Measurements from ENCODE around the gene SCN2A.

Gene SCN2A

DNA sequence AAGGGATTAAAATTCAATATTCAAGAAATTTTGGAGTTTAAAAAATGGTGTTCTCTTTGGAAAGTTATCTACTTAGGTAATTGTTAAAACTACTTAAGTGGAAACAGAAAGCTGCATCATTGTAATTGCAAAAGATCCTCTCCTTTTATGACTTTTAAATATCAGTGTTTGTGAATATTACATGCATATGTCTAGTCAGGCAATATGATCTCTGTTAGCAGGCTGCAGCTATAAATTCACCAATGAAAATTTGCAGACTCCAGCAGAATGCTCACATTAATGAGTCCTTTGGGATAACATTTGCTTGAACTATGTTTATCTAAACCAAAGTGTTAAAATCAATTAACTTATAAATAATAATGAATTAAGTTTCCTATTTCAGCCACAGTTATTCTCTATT, 171.1 kb downstream of the SCN2A start:
- H3K9me3 ChIP-seq (ENCODE audit: control insufficient read depth in 2 of 2, low read length in 2 of 2) = no peaks in the 10 kb centered on the region

GRCh38 chr2:165414187-165414586, 175.0 kb downstream of the SCN2A start:
- H3K4me3 ChIP-seq (ENCODE audit: low read length in 2 of 2) = no peak overlapping the region
- no peaks in the 10 kb centered on the region for H3K36me3 ChIP-seq (ENCODE audit: control insufficient read depth in 2 of 2, insufficient read depth in 2 of 2, low read length in 2 of 2)
- no peak overlapping the region for H3K27ac ChIP-seq (ENCODE audit: low read length)
- H3K4me1 ChIP-seq (ENCODE audit: control insufficient read depth, insufficient read depth, low read length) = no peaks in the 10 kb centered on the region
- no peak overlapping the region for H3K9ac ChIP-seq (ENCODE audit: low read length in 2 of 2)
- H3K9me3 ChIP-seq (ENCODE audit: control insufficient read depth in 2 of 2, low read length in 2 of 2) = no peaks in the 10 kb centered on the region
- no peaks in the 10 kb centered on the region for H3K27me3 ChIP-seq (ENCODE audit: control insufficient read depth in 1 of 2, insufficient read depth in 2 of 2, low read length in 2 of 2)

More for the DNA sequence above, 171.1 kb downstream of the SCN2A start:
- no peak overlapping the region for H3K9ac ChIP-seq (ENCODE audit: low read length in 2 of 2)
- H3K4me3 ChIP-seq (ENCODE audit: low read length in 2 of 2) = no peak overlapping the region
- H3K36me3 ChIP-seq (ENCODE audit: control insufficient read depth in 2 of 2, insufficient read depth in 2 of 2, low read length in 2 of 2) = no peaks in the 10 kb centered on the region
- H3K27me3 ChIP-seq (ENCODE audit: control insufficient read depth in 1 of 2, insufficient read depth in 2 of 2, low read length in 2 of 2) = peaks cover 0 to 5% of the 10 kb centered on the region in 2 donors
- H3K4me1 ChIP-seq (ENCODE audit: control insufficient read depth, insufficient read depth, low read length) = no peaks in the 10 kb centered on the region
- H3K27ac ChIP-seq (ENCODE audit: low read length) = no peak overlapping the region

DNA sequence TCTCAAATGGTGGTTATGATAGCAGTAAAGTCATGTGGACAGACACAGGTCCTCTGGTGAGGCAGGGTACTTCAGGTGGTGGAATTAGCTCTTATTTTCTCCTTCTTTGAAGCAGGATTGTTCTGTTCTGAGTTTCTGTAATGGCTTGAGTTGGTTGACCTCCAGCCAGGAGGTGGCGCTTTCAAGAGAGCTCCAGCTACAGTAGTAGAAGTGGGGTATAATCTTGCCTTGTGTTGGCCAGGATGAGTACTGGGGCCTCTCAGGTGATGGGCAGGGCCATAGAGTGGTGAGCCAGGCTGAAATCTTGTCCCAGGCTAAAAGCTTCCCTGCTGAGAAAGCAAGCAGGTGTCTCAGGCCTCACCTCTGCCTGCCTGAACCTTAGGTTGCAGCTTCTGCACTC, 177.8 kb downstream of the SCN2A start:
- Histone ChIP-seq H3K9ac (ENCODE audit: low read length in 2 of 2) (no peak overlapping the region), H3K36me3 (ENCODE audit: control insufficient read depth in 2 of 2, insufficient read depth in 2 of 2, low read length in 2 of 2) (no peaks in the 10 kb centered on the region), H3K27me3 (ENCODE audit: control insufficient read depth in 1 of 2, insufficient read depth in 2 of 2, low read length in 2 of 2) (no peaks in the 10 kb centered on the region), H3K4me1 (ENCODE audit: control insufficient read depth, insufficient read depth, low read length) (no peaks in the 10 kb centered on the region), H3K27ac (ENCODE audit: low read length) (no peak overlapping the region), H3K9me3 (ENCODE audit: control insufficient read depth in 2 of 2, low read length in 2 of 2) (no peaks in the 10 kb centered on the region), H3K4me3 (ENCODE audit: low read length in 2 of 2) (no peak overlapping the region)

DNA sequence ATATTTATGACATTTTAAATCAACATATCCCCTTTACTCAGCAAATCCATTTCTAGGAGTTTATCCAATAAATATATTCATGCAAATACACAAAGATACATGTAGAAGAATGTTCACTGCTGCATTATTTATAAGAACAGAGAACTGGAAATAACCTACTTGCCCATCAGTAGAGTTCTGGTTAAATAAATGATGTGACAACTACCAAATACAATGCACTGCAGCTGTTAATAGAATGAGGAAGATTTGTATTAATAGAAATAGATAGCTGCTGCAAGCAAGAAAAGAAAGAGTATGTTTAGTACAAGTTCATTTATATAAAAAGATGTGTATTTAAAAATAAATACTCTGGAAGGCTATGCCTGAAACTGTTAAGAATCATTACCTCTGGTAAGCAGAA, 181.0 kb downstream of the SCN2A start:
- Histone ChIP-seq H3K27me3 (ENCODE audit: control insufficient read depth in 1 of 2, insufficient read depth in 2 of 2, low read length in 2 of 2) (no peaks in the 10 kb centered on the region), H3K9ac (ENCODE audit: low read length in 2 of 2) (no peak overlapping the region), H3K4me1 (ENCODE audit: control insufficient read depth, insufficient read depth, low read length) (no peaks in the 10 kb centered on the region), H3K27ac (ENCODE audit: low read length) (no peak overlapping the region), H3K4me3 (ENCODE audit: low read length in 2 of 2) (no peak overlapping the region), H3K9me3 (ENCODE audit: control insufficient read depth in 2 of 2, low read length in 2 of 2) (peaks cover 0 to 5% of the 10 kb centered on the region in 2 donors), H3K36me3 (ENCODE audit: control insufficient read depth in 2 of 2, insufficient read depth in 2 of 2, low read length in 2 of 2) (no peaks in the 10 kb centered on the region)

DNA sequence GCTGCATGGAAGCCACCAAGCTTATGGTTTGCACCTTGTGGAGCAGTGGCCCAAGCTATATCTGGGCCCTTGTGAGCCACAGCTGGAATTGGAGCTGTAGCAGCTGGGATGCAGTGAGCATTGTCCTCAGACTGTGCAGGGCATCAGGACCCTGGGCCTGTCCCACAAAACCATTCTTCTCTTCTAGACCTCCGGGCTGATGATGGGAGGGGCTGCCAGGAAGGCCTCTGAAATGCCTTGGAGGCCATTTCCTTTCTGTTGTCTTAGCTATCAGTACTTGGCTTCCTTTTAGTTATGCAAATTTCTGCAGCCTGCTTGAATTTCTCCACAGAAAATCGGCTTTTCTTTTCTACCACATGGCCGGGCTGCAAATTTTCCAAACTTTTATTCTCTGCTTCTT, 183.9 kb downstream of the SCN2A start:
- Histone ChIP-seq H3K4me3 (ENCODE audit: low read length in 2 of 2) (no peak overlapping the region), H3K9ac (ENCODE audit: low read length in 2 of 2) (no peak overlapping the region), H3K9me3 (ENCODE audit: control insufficient read depth in 2 of 2, low read length in 2 of 2) (peaks cover 0 to 5% of the 10 kb centered on the region in 2 donors), H3K27me3 (ENCODE audit: control insufficient read depth in 1 of 2, insufficient read depth in 2 of 2, low read length in 2 of 2) (no peaks in the 10 kb centered on the region), H3K4me1 (ENCODE audit: control insufficient read depth, insufficient read depth, low read length) (no peaks in the 10 kb centered on the region), H3K27ac (ENCODE audit: low read length) (no peak overlapping the region), H3K36me3 (ENCODE audit: control insufficient read depth in 2 of 2, insufficient read depth in 2 of 2, low read length in 2 of 2) (no peaks in the 10 kb centered on the region)

DNA sequence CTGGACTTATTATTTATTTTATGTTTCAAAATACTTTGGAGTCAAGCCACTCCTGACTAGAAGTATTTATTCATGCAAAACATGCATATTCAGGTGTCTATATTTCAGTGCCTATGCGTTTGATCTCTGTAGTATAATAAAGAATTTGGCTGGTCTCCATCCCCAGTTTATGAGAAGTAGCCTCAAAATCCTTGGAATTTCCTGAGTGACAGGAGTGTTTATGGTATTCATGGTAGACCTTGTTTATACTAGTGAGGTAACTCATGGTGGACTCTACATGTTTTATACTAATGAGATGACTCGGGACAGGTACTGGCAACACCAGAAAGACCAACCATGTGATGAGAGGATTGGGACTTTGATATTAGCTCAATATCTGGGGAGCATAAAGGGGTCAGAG, 186.3 kb downstream of the SCN2A start:
- Histone ChIP-seq H3K36me3 (ENCODE audit: control insufficient read depth in 2 of 2, insufficient read depth in 2 of 2, low read length in 2 of 2) (no peaks in the 10 kb centered on the region), H3K4me1 (ENCODE audit: control insufficient read depth, insufficient read depth, low read length) (no peaks in the 10 kb centered on the region), H3K4me3 (ENCODE audit: low read length in 2 of 2) (no peak overlapping the region), H3K9ac (ENCODE audit: low read length in 2 of 2) (no peak overlapping the region), H3K27me3 (ENCODE audit: control insufficient read depth in 1 of 2, insufficient read depth in 2 of 2, low read length in 2 of 2) (no peaks in the 10 kb centered on the region), H3K27ac (ENCODE audit: low read length) (no peak overlapping the region), H3K9me3 (ENCODE audit: control insufficient read depth in 2 of 2, low read length in 2 of 2) (peaks cover 0 to 5% of the 10 kb centered on the region in 2 donors)

DNA sequence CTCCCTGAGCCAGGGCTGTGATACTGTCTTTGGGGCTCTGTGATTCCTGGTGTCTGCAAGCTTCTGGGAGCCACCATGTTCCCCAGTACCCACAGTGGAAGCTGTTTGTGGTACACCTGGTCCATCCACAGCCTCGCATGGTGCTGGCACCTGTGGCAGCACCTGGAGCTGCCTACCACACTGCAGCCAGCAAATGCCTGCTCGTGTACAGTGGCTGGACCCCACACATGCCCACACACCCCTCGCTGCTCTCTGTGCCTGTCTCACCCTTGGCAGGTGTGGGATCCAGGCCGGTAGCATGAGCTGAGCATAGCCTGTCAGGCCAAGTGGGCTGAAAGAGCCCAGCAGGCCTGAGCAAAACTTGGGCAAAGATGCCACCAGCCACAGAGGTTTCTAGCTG, 188.5 kb downstream of the SCN2A start:
- Histone ChIP-seq H3K4me1 (ENCODE audit: control insufficient read depth, insufficient read depth, low read length) (no peaks in the 10 kb centered on the region), H3K9me3 (ENCODE audit: control insufficient read depth in 2 of 2, low read length in 2 of 2) (peaks cover 0 to 3% of the 10 kb centered on the region in 2 donors)

GRCh38 chr2:165428926-165429325, 189.7 kb downstream of the SCN2A start:
- Histone ChIP-seq H3K9me3 (ENCODE audit: control insufficient read depth in 2 of 2, low read length in 2 of 2) (no peaks in the 10 kb centered on the region), H3K27ac (ENCODE audit: low read length) (no peak overlapping the region), H3K9ac (ENCODE audit: low read length in 2 of 2) (no peak overlapping the region), H3K4me1 (ENCODE audit: control insufficient read depth, insufficient read depth, low read length) (no peaks in the 10 kb centered on the region), H3K36me3 (ENCODE audit: control insufficient read depth in 2 of 2, insufficient read depth in 2 of 2, low read length in 2 of 2) (no peaks in the 10 kb centered on the region), H3K4me3 (ENCODE audit: low read length in 2 of 2) (no peak overlapping the region), H3K27me3 (ENCODE audit: control insufficient read depth in 1 of 2, insufficient read depth in 2 of 2, low read length in 2 of 2) (no peaks in the 10 kb centered on the region)

More for the DNA sequence above, 188.5 kb downstream of the SCN2A start:
- Histone ChIP-seq H3K27me3 (ENCODE audit: control insufficient read depth in 1 of 2, insufficient read depth in 2 of 2, low read length in 2 of 2) (no peaks in the 10 kb centered on the region), H3K9ac (ENCODE audit: low read length in 2 of 2) (no peak overlapping the region), H3K36me3 (ENCODE audit: control insufficient read depth in 2 of 2, insufficient read depth in 2 of 2, low read length in 2 of 2) (no peaks in the 10 kb centered on the region), H3K27ac (ENCODE audit: low read length) (no peak overlapping the region), H3K4me3 (ENCODE audit: low read length in 2 of 2) (no peak overlapping the region)

DNA sequence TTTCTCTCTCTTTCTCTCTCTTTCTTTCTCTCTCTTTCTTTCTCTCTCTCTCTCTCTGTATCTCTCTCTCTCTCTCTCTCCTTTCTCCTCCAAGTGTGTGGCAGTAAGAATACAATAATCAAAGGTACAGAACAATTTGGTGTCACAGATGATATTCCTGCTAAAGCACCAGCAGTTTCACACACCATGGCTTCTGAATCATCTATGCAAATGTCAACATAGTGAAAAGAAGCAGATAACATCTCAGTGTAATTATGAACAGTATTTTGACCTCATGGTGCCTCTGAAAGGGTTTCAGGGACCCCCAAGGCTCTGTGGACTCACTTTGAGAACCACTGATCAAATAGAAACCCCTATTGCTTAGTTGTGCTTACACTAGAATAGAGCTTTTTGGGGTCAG, 191.8 kb downstream of the SCN2A start:
- no peaks in the 10 kb centered on the region for H3K4me1 ChIP-seq (ENCODE audit: control insufficient read depth, insufficient read depth, low read length)
- H3K4me3 ChIP-seq (ENCODE audit: low read length in 2 of 2) = no peak overlapping the region
- no peaks in the 10 kb centered on the region for H3K27me3 ChIP-seq (ENCODE audit: control insufficient read depth in 1 of 2, insufficient read depth in 2 of 2, low read length in 2 of 2)
- H3K36me3 ChIP-seq (ENCODE audit: control insufficient read depth in 2 of 2, insufficient read depth in 2 of 2, low read length in 2 of 2) = no peaks in the 10 kb centered on the region
- no peak overlapping the region for H3K27ac ChIP-seq (ENCODE audit: low read length)
- H3K9ac ChIP-seq (ENCODE audit: low read length in 2 of 2) = no peak overlapping the region
- no peaks in the 10 kb centered on the region for H3K9me3 ChIP-seq (ENCODE audit: control insufficient read depth in 2 of 2, low read length in 2 of 2)

DNA sequence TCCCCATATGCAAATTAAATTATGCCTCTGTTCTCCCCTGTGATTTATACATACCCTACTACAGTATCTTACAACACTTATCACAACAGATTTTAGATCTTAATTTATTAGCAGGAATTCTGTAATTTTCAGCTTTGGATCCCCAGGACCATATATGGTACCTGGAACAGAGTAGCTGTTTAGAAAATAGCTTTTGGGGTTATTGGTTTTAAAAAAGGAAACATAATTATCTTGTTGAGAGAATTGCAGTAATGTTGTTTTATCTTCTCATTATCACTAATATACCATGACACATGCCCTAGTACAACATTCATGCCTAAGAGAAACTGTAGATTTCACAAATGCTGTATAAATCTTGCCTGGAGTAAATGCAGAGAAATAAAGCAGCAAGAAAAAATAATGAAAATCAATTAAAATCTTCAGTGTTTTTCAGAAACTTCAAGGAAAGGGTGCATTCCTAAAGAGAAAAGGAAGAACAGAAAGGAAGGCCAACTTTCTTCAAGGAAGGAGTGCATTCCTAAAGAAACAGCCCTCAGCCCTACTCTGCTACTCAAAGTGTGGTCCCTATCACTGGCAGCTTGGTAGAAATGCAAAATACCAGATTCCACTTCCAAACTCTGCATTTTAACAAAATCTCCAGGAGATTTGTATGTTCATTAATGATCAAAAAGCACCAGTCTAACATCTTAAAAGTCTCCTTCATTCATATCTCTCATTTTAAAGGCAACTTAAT, 193.2 kb downstream of the SCN2A start:
- Histone ChIP-seq H3K27me3 (ENCODE audit: control insufficient read depth in 1 of 2, insufficient read depth in 2 of 2, low read length in 2 of 2) (no peaks in the 10 kb centered on the region), H3K36me3 (ENCODE audit: control insufficient read depth in 2 of 2, insufficient read depth in 2 of 2, low read length in 2 of 2) (no peaks in the 10 kb centered on the region), H3K9ac (ENCODE audit: low read length in 2 of 2) (no peak overlapping the region), H3K4me3 (ENCODE audit: low read length in 2 of 2) (no peak overlapping the region), H3K9me3 (ENCODE audit: control insufficient read depth in 2 of 2, low read length in 2 of 2) (no peaks in the 10 kb centered on the region), H3K27ac (ENCODE audit: low read length) (no peak overlapping the region), H3K4me1 (ENCODE audit: control insufficient read depth, insufficient read depth, low read length) (no peaks in the 10 kb centered on the region)

DNA sequence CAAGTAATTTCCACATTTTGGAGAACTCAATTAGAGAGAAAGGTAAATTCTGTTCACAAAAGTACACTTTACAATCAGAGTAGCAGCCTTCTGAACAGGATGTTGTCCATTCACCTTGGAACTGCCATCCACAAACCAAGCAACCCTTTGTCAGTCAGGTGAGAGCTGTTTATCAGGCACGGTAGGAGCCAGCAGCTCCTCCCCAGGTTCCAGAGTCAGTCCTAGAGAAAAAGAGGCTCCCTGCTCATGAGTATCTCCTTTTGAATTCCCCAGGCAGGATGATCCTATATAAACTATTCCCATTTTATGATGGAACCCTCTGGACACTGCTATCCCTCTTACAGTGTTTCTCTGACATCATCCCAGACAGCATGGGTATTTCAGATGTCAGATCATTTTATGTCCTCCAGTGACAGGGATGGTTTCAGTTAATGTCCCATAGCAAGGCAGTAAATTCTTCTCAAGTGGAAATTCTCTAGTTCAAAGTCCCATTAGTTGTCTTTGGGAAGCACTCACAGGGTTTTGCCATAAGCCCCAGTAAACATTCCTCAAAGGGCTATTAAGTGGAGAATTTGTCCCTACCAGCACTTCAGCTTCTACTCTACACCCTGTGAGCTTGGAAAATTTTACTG, 195.8 kb downstream of the SCN2A start:
- Histone ChIP-seq H3K27me3 (ENCODE audit: control insufficient read depth in 1 of 2, insufficient read depth in 2 of 2, low read length in 2 of 2) (no peaks in the 10 kb centered on the region), H3K4me1 (ENCODE audit: control insufficient read depth, insufficient read depth, low read length) (no peaks in the 10 kb centered on the region), H3K9ac (ENCODE audit: low read length in 2 of 2) (no peak overlapping the region), H3K4me3 (ENCODE audit: low read length in 2 of 2) (no peak overlapping the region), H3K9me3 (ENCODE audit: control insufficient read depth in 2 of 2, low read length in 2 of 2) (no peaks in the 10 kb centered on the region), H3K27ac (ENCODE audit: low read length) (no peak overlapping the region), H3K36me3 (ENCODE audit: control insufficient read depth in 2 of 2, insufficient read depth in 2 of 2, low read length in 2 of 2) (no peaks in the 10 kb centered on the region)
